ENCODE measurements around the gene KIAA1755.
"Not testable (repeated sequence)": the region's sequence is repeated elsewhere in the genome, so short reads cannot be mapped to it uniquely, and the experiment has no call there.

Gene KIAA1755

DNA sequence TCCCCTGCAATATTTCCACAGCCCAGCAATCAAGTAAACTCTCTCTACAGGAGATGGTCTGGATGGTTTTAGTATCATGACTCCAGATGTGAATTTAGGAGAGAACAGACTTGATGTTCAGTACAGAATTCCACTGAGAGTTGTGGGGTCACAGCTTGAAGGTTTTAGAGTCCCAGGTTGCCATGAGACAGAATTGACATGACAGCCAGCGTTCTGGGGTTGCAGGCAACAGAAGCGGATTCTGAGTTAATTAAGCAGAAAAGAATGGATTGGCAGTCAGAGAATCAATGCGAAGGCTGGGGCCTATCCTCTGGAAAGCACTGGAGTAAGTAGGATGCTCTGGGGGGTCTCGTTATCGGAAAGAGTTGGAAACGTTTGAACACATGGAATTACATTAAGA, 2.4 kb upstream of the KIAA1755 start:
- DNase-seq: no peak

DNA sequence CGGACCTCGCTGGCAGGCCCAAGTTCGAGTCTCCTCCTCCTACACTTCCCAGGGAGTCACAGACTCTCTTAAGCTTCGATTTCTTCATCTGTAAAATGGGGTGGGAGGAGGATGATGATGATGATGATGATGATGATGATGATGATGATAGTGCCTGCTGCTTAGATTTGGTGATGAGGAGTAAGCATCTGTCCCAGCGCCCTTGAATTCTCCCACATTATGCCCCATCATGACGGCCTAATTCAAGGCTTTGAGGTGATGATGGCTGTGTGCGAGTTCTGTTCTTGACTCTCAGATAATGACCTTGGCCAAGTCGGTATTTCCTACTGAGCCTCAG, 487 bp upstream of the KIAA1755 start:
- no peak for DNase-seq

DNA sequence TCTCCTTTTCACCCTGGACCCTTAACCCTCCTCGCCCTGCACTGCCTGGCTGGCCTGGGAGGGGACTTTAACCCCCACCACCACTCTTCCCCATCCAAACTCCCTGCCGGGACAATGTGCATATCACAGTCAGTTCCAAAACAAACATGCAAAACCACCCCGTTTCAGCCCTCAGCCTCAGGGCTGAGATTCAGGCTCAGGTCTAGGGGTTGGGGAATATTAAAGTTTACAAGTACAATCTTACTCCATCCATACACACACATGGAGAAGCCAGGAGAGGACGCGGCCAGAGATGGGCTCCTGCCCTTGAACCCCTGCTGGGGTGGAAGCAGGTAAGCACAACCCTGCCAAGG, 534 bp downstream of the KIAA1755 start:
- no peak for DNase-seq

- no peak for DNase-seq
Observed at GRCh38 chr20:38258545-38259215, 1.9 kb downstream of the KIAA1755 start.

DNA sequence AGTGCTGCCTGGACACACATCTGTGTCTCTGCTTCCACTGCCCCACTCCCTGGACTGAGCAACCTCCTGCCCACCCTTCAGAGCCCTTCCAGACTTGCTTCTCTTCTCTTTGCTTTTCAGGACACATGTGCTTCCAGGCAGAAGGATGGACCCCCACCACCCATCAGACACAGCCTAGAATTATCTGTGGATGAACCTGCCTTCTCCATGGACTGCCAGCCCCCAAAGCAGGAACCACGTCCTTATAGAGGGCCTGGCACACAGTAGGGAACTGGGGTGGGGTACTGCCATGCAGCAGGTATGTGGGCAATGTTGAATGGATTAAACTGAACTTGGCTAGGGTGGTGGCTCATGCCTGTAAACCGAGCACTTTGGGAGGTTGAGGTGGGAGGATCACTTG, 3.6 kb downstream of the KIAA1755 start:
- DNase-seq: no peak

DNA sequence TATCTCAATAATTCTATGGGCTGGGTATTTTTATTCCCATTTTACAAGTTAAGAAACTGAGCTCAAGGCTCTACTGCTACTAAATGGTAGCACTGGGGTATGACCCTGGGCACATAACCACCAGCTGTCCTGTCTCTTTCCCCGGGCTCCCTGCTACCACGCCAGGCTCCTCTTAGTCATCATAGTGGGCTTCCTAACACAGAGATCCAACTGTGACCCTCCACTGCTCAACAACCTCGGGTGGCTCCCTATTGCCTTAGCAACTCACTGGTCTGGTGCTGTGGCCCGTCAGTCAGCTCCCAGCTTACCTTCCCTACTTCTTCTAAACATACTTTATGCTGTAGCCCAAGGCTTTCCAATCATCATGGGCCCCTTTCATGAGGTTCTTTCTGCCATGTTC, 4.5 kb downstream of the KIAA1755 start:
- no peak for DNase-seq

DNA sequence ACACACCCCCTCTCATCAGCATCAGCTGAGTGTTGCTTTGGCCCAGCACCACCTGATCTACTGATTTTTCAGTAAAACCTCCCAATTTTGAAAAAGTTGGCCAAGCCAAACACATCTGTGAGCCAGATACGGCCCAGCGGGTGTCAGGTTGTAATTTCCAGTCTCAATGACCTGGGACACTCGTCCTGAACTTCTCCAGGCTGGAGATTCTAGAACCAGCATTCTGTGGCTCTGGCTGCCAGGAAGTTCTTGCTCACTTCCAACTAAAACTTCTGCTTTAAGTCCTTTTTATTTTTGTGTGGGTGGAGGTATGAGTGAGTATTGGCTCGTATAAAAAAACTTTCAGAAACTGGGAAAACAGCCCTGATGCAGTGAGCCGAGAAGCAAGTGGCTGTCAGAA, 5.1 kb downstream of the KIAA1755 start:
- DNase-seq: no peak

- DNase-seq: not testable (repeated sequence)
Observed at GRCh38 chr20:38254621-38255020, 5.9 kb downstream of the KIAA1755 start.

GRCh38 chr20:38253571-38253970, 7.0 kb downstream of the KIAA1755 start:
- no peak for DNase-seq

DNA sequence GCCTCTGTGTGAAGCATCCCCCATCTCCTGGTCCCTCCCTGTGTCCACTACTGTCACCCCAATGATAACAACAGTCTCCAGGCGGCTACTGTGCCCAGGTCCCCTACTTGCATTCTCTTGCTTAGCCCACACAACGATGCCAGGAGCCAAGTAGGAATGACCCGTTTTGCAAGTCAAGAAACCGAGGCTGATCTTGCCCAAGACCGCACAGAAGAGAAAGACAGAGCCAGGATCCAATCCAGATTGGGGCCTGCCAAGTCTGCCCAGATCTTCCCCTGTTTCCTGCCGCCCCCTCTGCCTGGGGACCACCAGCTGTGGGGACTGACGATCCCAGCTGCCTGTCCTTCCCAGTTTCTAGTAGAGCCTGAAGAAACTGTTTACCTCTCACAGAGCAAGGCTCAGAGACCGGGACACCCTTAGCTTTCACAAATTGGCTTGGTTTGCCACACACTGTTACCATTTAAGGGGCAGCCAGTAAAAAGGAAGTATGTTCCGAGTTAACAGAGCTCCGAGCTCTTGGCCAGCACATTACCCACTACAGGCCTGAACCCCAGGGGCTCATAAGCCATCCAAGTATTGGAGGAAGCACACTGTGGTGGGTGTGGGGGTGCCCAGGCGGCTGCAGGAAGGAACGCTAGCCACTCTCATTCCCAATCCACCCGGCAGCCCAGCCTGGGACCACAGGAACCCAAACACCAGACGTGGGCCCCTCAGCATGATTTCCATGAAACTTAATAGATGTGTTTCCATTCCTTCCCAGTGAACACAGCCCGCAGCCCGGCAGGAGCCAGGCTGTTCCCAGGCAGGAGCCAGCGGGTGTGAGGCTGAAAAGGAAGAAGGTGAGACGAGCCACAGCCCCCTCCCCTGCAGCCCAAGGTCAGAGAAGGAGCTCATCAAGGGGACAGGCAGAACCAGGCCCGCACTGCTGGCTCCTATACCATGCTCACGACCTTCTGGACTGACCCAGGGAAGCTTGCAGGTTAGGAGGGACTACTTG, 7.9 kb downstream of the KIAA1755 start:
- DNase-seq: peak; percentile 5

DNA sequence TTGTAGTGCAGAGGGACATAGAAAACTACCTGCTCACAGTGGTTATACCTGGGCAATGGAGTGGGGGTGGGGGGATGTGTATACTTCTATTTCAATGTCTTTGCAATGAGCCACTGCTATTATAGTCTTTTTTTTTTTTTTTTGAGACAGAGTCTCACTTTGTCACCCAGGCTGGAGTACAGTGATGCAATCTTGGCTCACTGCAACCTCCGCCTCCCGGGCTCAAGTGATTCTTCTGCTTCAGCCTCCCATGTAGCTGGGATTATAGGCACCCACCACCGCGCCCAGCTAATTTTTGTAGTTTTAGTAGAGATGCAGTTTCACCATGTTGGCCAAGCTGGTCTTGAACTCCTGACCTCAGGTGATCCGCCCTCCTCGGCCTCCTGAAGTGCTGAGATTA, 9.1 kb downstream of the KIAA1755 start:
- DNase-seq: peak; percentile 52

GRCh38 chr20:38250609-38251008, 9.9 kb downstream of the KIAA1755 start:
- DNase-seq: peak; percentile 72

- no peak for DNase-seq
Observed at GRCh38 chr20:38249536-38250310, 10.8 kb downstream of the KIAA1755 start.

DNA sequence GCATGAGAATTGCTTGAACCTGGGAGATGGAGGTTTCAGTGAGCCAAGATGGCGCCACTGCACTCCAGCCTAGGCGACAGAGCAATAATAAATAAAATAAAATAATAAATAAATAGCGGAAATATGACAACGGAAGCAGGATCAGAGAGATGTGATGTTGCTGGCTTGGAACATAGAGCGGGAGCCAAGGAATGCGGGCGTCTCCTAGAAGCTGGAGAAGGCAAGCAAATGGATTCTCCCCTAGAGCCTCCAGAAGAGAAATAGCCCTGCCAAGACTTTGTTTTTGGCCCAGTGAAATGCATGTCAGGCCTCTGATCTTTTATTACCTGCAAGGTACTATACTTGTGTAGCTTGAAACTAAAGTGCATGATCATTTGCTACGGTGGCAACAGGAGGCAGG, 12.4 kb downstream of the KIAA1755 start:
- no peak for DNase-seq

DNA sequence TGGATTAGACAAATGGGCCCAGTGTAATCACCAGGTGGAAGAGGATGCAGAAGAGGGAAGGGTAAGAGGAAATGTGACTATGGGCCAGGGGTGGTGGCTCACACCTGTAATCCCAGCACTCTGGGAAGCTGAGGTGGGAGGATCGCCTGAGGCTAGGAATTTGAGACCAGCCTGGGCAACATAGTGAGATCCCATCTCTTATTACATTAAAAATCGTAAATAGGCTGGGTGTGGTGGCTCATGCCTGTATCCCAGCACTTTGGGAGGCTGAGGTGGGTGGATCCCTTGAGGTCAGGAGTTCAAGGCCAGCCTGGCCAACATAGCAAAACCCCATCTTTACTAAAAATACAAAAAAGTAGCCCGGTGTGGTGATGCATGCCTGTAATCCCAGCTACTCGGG, 12.8 kb downstream of the KIAA1755 start:
- not testable (repeated sequence) for DNase-seq

- no peak for DNase-seq
Observed at GRCh38 chr20:38247166-38247509, 13.4 kb downstream of the KIAA1755 start.

GRCh38 chr20:38246357-38247165, 14.0 kb downstream of the KIAA1755 start:
- peak; percentile 4 for DNase-seq

GRCh38 chr20:38245753-38246152, 14.8 kb downstream of the KIAA1755 start:
- DNase-seq: no peak

DNA sequence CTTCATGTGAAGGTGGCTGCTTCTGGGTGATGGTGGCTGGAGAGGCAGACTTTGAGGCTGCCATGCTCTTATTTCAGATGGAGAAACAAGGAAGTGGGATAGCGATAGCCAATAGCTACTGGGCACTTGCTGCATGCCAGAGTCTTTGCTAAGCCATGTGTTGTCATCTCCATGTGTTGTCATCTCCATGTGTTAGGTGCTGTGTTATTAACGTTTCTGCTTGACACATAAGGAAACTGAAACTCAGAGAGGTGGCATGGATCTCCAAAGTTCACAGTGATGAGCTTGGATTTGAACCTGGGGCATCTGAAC, 16.9 kb downstream of the KIAA1755 start:
- peak; percentile 92 for DNase-seq

DNA sequence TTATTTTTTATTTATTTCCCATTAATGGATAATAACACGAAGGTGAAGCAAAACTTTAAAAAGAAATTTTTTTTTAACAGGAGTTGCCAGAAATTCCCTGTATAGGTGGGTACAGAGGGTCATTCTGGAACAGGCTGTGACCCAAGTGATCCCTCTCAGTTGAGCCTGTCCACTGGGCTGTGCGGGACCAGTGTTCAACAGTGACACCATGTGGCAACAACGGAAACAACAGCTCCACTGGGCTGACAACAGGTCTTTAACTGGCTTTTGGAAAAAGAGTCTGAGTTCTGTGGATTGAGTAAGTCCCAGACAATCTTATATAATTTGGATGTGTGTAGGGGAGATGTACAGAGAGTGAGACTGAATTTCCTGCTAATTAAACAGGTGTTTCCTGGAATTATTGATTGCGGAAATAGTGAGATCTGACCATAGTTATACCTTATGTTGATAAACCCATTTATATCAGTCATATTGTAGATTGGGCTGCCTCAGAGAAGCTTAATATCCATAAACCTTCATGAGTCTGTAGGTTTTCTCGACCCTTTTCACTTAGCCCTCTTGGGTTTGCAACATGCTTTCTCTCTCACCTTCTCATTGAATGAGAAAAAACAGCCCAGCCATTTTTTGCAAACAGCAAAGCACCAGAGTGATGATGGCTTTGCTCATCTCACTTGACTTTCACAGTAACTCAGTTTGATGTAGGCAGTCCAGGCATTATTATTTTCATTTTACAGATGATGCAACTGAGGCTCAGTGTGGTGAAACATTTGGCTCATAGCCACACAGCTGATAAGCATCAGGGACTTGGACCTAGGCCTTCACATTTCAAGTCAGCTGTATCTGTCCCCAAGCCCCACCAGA, 17.5 kb downstream of the KIAA1755 start:
- peak; percentile 55 for DNase-seq

DNA sequence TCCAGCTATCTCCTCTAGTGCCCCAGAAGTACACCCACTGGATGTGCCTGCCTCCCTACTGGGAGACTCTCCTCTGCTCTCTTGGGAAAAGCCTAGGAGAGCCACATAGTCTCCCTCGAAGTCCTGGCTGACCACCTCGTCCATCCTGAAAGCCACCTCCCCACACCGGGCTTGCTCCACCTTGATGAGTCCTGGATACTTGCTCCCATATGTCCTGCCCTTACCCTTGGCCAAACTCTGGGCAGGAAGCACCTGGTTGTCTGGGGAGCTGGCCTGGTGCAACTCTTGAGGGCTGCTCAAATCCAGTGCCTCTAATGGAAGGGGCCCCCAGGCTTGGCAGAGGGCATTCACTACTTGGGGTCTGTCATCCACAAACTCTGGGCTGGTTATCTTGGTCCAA, 19.3 kb downstream of the KIAA1755 start:
- no peak for DNase-seq

DNA sequence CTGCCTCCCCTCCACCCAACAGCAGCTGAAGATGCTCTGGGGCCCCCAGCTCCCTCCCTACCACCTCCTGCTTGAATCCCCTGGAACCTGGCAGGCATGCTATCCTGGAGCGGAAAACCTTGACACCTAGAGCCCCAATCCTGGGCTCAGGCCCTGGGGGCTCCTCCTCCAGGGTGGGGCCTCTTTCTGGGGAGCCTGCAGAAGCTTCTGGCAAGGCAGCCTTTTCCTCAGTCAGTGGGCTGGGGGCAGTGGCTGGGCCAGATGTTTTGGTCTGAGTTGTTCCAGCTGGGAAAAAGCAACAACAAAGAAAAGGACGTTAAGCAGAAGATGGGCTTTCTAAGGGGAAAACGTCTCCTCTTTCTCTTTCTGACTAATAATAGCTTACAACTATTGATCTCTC, 21.1 kb downstream of the KIAA1755 start:
- no peak for DNase-seq
